ENCODE results near the gene MOV10L1.

MOV10L1 gene

DNA sequence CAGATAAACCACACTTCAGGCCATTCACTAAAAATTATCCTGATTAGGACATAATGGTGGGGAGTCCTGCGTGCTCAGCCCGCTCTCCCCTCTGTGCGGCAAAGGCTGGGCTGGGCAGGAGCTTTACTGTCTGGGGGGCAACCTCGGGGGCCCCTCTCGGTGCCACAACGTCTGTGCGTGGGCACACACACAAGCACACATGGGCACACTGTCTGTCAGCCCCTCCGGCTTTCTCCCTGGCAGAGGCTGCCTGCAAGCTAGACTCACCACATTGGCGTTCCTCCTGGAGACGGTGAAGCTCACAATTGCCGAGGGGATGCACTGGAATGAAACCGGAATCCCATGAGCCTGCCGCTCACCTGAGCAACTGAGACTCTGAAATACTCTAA lies 9.7 kb upstream of the MOV10L1 start:
- Histone ChIP-seq H4K5ac (ENCODE audit: low read length) (no peak overlapping the region), H3K4me3 (ENCODE audit: low read length) (no peak overlapping the region), H3K27ac (ENCODE audit: low read depth, low read length) (no peak overlapping the region), H3K18ac (ENCODE audit: low read length) (no peak overlapping the region), H2AK5ac (ENCODE audit: low read length) (no peak overlapping the region), H3K4me2 (ENCODE audit: low read length) (no peak overlapping the region), H3K79me2 (ENCODE audit: control insufficient read depth, insufficient read depth, low read length) (no peaks in the 10 kb centered on the region), H3K9ac (ENCODE audit: low read length) (no peak overlapping the region), H3K23ac (ENCODE audit: low read length) (no peak overlapping the region), H2BK15ac (replicated peaks; ENCODE audit: low read depth) (no peak overlapping the region), H2BK5ac (ENCODE audit: low read length) (no peak overlapping the region), H3K56ac (ENCODE audit: low read length) (no peak overlapping the region), H3K4me1 (ENCODE audit: control insufficient read depth, low read depth, low read length) (no peaks in the 10 kb centered on the region), H3K27me3 (ENCODE audit: insufficient read depth, low read length, poor library complexity) (no peaks in the 10 kb centered on the region), H2BK120ac (ENCODE audit: low read depth, low read length) (no peak overlapping the region), H3K79me1 (ENCODE audit: low read length) (no peaks in the 10 kb centered on the region), H3K4ac (ENCODE audit: low read depth, low read length) (no peak overlapping the region), H4K8ac (ENCODE audit: low read depth, low read length) (no peak overlapping the region), H3K36me3 (ENCODE audit: control insufficient read depth, insufficient read depth, low read length) (no peaks in the 10 kb centered on the region)
- DNase-seq = no peak
- no CpG with 5 or more reads among the region's 13 CpGs for WGBS (ENCODE audit: extremely low coverage, insufficient coverage, low lambda C conversion rate)

DNA sequence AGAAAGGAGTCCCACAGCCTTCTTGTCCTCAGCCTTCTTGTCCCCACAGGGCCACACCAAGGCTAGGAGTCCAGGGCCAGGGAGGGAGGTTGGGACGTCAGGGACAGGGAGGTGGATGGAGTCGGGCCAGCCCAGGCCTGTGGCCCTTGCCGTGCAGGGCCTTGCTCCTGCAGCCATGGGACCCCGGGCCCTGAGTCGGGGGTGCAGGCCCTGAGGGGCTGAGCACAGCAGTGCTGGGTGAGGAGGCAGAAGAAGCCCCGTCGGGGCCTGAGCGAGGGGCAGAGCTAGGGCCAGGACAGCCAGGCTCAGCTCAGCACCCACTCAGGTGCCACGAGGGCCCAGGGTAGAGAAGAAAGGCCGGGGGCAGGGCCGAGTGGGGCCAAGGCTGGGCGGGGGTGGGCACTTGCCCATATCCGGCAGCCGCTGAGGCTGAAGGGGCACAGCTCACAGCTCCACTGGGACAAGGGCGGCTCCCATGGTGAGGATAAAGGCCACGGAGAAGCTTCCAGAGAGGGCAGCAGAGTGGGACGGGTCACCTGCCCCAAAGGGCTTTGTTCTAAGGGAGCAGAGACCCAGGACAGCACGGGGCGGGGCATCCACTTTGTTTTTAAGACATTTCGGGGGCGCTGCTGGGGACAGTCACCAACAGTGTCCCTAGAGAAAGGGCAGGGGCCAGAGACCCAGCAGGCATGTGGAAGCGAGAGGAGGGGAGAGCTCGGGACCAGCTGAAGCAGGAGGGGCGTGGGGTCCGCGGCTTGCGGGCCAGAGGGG lies 8.2 kb upstream of the MOV10L1 start:
- Histone ChIP-seq H4K5ac (ENCODE audit: low read length) (no peak overlapping the region), H3K4ac (ENCODE audit: low read depth, low read length) (no peak overlapping the region), H2AK5ac (ENCODE audit: low read length) (no peak overlapping the region), H3K56ac (ENCODE audit: low read length) (no peak overlapping the region), H2BK5ac (ENCODE audit: low read length) (no peak overlapping the region), H3K27me3 (ENCODE audit: insufficient read depth, low read length, poor library complexity) (no peaks in the 10 kb centered on the region), H3K23ac (ENCODE audit: low read length) (no peak overlapping the region), H3K4me3 (ENCODE audit: low read length) (no peak overlapping the region), H3K79me2 (ENCODE audit: control insufficient read depth, insufficient read depth, low read length) (no peaks in the 10 kb centered on the region), H3K36me3 (ENCODE audit: control insufficient read depth, insufficient read depth, low read length) (no peaks in the 10 kb centered on the region), H3K27ac (ENCODE audit: low read depth, low read length) (no peak overlapping the region), H3K18ac (ENCODE audit: low read length) (no peak overlapping the region), H3K4me2 (ENCODE audit: low read length) (no peak overlapping the region), H4K8ac (ENCODE audit: low read depth, low read length) (no peak overlapping the region), H3K4me1 (ENCODE audit: control insufficient read depth, low read depth, low read length) (no peaks in the 10 kb centered on the region), H3K9ac (ENCODE audit: low read length) (no peak overlapping the region), H3K79me1 (ENCODE audit: low read length) (no peaks in the 10 kb centered on the region), H2BK120ac (ENCODE audit: low read depth, low read length) (no peak overlapping the region), H2BK15ac (replicated peaks; ENCODE audit: low read depth) (no peak overlapping the region)
- no peak for DNase-seq
- no CpG with 5 or more reads among the region's 27 CpGs for WGBS (ENCODE audit: extremely low coverage, insufficient coverage, low lambda C conversion rate)

DNA sequence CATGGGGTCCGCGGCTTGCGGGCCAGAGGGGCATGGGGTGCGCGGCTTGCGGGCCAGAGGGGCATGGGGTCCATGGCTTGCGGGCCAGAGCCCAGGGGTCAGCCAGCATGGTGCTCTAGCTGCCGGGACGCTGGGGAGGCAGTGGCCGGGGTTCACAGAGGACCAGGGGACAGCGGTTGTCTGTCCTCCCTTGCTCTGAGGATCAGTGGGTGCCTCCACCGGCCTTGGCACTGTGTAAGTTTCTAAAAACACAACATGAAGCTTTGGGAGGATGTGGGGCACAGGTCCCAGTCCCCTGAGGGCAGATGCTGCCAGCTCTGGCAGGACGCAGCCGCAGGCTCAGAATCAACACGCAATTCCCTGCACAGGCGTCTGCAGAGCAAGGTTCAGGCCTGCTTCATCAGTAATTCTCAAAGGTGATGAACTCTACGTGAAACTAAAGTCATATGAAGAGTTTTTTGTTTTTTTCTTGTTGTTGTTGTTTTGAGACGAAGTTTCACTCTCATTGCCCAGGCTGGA lies 7.5 kb upstream of the MOV10L1 start:
- no CpG with 5 or more reads among the region's 18 CpGs for WGBS (ENCODE audit: extremely low coverage, insufficient coverage, low lambda C conversion rate)
- Histone ChIP-seq H3K36me3 (ENCODE audit: control insufficient read depth, insufficient read depth, low read length) (no peaks in the 10 kb centered on the region), H2AK5ac (ENCODE audit: low read length) (no peak overlapping the region), H3K18ac (ENCODE audit: low read length) (no peak overlapping the region), H2BK15ac (replicated peaks; ENCODE audit: low read depth) (no peak overlapping the region), H4K8ac (ENCODE audit: low read depth, low read length) (no peak overlapping the region), H3K79me2 (ENCODE audit: control insufficient read depth, insufficient read depth, low read length) (no peaks in the 10 kb centered on the region), H3K4ac (ENCODE audit: low read depth, low read length) (no peak overlapping the region), H3K56ac (ENCODE audit: low read length) (no peak overlapping the region), H2BK120ac (ENCODE audit: low read depth, low read length) (no peak overlapping the region), H3K4me2 (ENCODE audit: low read length) (no peak overlapping the region), H3K23ac (ENCODE audit: low read length) (no peak overlapping the region), H2BK5ac (ENCODE audit: low read length) (no peak overlapping the region), H3K4me1 (ENCODE audit: control insufficient read depth, low read depth, low read length) (no peaks in the 10 kb centered on the region), H4K5ac (ENCODE audit: low read length) (no peak overlapping the region), H3K27ac (ENCODE audit: low read depth, low read length) (no peak overlapping the region), H3K79me1 (ENCODE audit: low read length) (no peaks in the 10 kb centered on the region), H3K9ac (ENCODE audit: low read length) (no peak overlapping the region), H3K27me3 (ENCODE audit: insufficient read depth, low read length, poor library complexity) (no peaks in the 10 kb centered on the region), H3K4me3 (ENCODE audit: low read length) (no peak overlapping the region)
- no peak for DNase-seq

GRCh38 chr22:50082961-50083461 lies 6.8 kb upstream of the MOV10L1 start:
- Histone ChIP-seq H4K5ac (ENCODE audit: low read length) (no peak overlapping the region), H3K56ac (ENCODE audit: low read length) (no peak overlapping the region), H3K9ac (ENCODE audit: low read length) (no peak overlapping the region), H3K4me1 (ENCODE audit: control insufficient read depth, low read depth, low read length) (no peaks in the 10 kb centered on the region), H3K27me3 (ENCODE audit: insufficient read depth, low read length, poor library complexity) (no peaks in the 10 kb centered on the region), H3K4me2 (ENCODE audit: low read length) (no peak overlapping the region), H4K8ac (ENCODE audit: low read depth, low read length) (no peak overlapping the region), H3K23ac (ENCODE audit: low read length) (no peak overlapping the region), H3K18ac (ENCODE audit: low read length) (no peak overlapping the region), H2BK5ac (ENCODE audit: low read length) (no peak overlapping the region), H3K36me3 (ENCODE audit: control insufficient read depth, insufficient read depth, low read length) (no peaks in the 10 kb centered on the region), H3K79me2 (ENCODE audit: control insufficient read depth, insufficient read depth, low read length) (no peaks in the 10 kb centered on the region), H2AK5ac (ENCODE audit: low read length) (no peak overlapping the region), H3K79me1 (ENCODE audit: low read length) (no peaks in the 10 kb centered on the region), H3K27ac (ENCODE audit: low read depth, low read length) (no peak overlapping the region), H2BK120ac (ENCODE audit: low read depth, low read length) (no peak overlapping the region), H2BK15ac (replicated peaks; ENCODE audit: low read depth) (no peak overlapping the region), H3K4me3 (ENCODE audit: low read length) (no peak overlapping the region), H3K4ac (ENCODE audit: low read depth, low read length) (no peak overlapping the region)
- WGBS (ENCODE audit: extremely low coverage, insufficient coverage, low lambda C conversion rate) = no CpG with 5 or more reads among the region's 21 CpGs
- DNase-seq = no peak

GRCh38 chr22:50083462-50084079 lies 6.2 kb upstream of the MOV10L1 start:
- Histone ChIP-seq H3K4me2 (ENCODE audit: low read length) (no peak overlapping the region), H2BK120ac (ENCODE audit: low read depth, low read length) (no peak overlapping the region), H3K27me3 (ENCODE audit: insufficient read depth, low read length, poor library complexity) (no peaks in the 10 kb centered on the region), H3K4me3 (ENCODE audit: low read length) (no peak overlapping the region), H3K56ac (ENCODE audit: low read length) (no peak overlapping the region), H3K23ac (ENCODE audit: low read length) (no peak overlapping the region), H3K9ac (ENCODE audit: low read length) (no peak overlapping the region), H4K5ac (ENCODE audit: low read length) (no peak overlapping the region), H3K27ac (ENCODE audit: low read depth, low read length) (no peak overlapping the region), H3K18ac (ENCODE audit: low read length) (no peak overlapping the region), H4K8ac (ENCODE audit: low read depth, low read length) (no peak overlapping the region), H3K79me2 (ENCODE audit: control insufficient read depth, insufficient read depth, low read length) (no peaks in the 10 kb centered on the region), H3K4ac (ENCODE audit: low read depth, low read length) (no peak overlapping the region), H3K4me1 (ENCODE audit: control insufficient read depth, low read depth, low read length) (no peaks in the 10 kb centered on the region), H2BK15ac (replicated peaks; ENCODE audit: low read depth) (no peak overlapping the region), H2BK5ac (ENCODE audit: low read length) (no peak overlapping the region), H3K36me3 (ENCODE audit: control insufficient read depth, insufficient read depth, low read length) (no peaks in the 10 kb centered on the region), H3K79me1 (ENCODE audit: low read length) (no peaks in the 10 kb centered on the region), H2AK5ac (ENCODE audit: low read length) (no peak overlapping the region)
- no CpG with 5 or more reads among the region's 18 CpGs for WGBS (ENCODE audit: extremely low coverage, insufficient coverage, low lambda C conversion rate)
- no peak for DNase-seq

All from mesendoderm (in vitro differentiated cells).